Stimulated activated CD8-positive, alpha-beta memory T cell treated with anti-CD3 and anti-CD28 coated beads, Interleukin-4, amount 100 ng/mL, for 1 hour (primary cell): ENCODE results near the gene RBPJ.

ENCODE experiments used
- DNase-seq, 2 donors: peaks; one replicate each; pipeline ENCODE4 v3.0.0-alpha.2; 2020; ENCODE audit warnings: low read depth in 2 of 2, low spot score in 1 of 2

Gene RBPJ

DNA sequence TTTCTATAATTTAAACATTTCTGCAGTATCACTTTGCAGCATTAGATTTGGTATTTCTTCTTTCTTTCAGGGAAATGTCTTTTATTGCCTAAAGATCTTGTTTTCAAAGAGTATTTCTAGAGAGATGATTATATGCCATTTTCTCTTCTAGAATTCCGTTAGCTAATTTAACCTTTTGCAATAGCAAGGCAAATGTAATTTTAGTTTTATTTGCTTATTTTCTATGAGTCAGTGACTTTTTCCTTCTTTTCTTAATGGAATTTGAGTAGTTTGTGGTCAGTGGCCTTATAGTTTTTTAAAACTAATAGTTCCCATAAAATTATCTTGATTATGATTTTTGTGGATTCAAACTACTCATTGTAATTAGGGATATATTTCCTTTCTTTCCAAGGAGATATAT is 97.3 kb downstream of the RBPJ start:
- no peak for DNase-seq

DNA sequence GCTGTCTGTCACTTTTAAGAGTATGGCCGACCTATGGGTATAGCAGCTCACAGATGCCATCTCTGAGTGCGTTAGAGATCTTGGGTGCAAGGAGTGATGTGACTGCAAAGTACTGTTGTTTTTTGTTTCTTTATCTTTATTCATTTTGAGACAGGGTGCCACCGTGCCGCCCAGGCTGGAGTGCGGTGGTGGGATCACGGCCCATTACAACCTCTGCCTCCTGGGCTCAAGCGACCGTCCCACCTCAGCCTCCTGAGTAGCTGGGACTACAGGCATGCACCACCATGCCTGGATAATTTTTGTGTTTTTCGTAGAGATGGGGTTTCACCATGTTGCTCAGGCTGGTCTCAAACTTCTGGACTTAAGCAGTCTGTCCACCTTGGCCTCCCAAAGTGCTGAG is 98.0 kb downstream of the RBPJ start:
- DNase-seq = no peak

DNA sequence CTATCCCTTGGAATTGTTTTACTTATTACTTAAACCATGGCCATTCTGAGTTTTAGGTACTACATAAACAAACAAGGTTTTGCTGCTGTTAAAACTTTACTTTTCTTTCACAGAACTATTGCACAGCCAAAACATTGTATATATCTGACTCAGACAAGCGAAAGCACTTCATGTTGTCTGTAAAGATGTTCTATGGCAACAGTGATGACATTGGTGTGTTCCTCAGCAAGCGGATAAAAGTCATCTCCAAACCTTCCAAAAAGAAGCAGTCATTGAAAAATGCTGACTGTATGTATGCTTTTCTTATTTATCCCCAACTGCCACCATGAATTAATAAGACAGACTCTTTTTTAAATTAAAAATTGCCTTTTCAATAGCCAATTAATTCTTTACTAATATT is 99.6 kb downstream of the RBPJ start:
- DNase-seq = no peak

DNA sequence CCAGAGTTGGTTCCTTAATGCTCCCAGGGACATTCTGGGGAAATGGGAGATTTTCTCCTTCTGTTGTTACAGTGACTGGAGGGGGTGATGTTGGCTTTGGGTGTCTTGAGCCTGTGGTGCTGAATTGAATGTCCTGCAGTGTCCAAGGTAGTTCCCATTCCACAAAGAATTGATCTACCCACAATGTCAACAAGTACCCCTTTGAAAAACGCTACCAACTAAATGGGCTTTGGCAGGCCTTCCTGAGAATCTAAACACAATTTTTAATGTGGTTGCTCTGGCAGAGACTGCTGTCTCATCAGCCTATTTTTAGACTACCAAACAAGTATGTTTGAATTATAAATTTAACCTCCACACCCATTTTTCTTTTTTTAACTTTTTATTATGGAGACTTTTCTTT is 100.1 kb downstream of the RBPJ start:
- DNase-seq = no peak

DNA sequence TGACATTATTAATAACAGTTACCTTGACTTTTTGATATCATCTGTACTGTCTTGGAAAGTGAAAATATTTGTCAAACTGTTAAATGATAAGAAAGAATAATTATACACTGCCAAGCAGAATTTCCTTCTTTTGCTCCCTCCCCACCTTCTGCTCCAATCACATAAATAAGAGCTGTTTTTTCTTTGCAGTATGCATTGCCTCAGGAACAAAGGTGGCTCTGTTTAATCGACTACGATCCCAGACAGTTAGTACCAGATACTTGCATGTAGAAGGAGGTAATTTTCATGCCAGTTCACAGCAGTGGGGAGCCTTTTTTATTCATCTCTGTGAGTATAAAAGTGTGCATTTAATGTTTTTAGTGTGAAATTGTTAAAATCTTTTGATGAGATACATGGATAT is 103.3 kb downstream of the RBPJ start:
- no peak for DNase-seq

DNA sequence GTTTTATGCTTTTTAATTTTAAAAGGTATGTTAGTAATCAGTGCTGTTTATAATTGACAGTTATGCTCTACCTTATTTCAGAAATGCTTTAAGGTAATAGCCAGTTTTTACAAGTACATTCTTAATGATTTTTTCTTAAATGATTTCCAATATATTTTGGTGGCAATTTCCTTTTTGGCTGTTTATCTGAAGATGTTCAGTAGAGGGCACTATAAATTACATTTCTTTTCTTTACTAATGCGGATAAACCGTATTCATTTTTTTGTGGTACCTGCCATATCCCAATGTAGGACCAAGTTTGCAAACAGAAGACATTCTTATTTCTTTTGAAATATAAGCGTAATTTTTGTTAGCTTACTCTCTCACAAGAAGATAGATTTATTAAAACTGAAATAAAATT is 104.0 kb downstream of the RBPJ start:
- DNase-seq = no peak

DNA sequence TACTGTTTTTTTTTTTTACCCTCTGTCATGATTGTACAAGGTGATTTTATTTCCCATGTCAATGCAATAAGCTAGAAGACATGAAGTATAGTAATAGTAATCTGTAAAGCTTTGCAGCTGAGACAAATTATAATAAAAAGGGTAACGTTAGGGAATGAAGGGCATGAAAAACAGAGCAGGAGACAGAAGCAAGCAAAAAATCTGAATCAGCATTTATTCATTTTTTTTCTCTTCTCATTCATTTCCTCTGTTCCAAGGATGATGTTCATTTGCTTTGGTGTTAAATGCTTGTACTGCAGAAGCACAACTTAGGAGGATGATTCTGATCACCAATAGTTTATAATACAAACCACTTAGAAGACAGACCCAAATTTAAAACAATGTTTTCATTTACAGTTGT is 105.1 kb downstream of the RBPJ start:
- no peak for DNase-seq

DNA sequence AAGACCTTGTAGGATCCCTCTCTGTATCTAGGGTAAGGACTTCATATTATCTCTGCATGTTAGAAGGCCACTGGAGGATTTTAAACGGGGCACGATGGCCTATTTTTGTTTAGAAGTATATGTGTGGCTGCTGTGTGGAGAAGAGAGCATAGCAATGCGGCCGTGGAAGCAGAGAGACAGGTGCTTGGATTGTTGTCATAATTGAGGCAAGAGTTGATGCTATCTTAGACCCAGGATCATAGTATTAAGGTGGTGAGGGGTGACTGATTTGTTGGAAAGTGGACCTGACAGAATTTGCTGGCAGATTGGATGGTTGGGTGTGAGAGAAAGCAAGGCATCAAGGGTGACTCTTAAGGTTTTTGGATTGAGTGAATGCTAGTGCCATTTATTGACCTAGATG is 106.1 kb downstream of the RBPJ start:
- DNase-seq = no peak

DNA sequence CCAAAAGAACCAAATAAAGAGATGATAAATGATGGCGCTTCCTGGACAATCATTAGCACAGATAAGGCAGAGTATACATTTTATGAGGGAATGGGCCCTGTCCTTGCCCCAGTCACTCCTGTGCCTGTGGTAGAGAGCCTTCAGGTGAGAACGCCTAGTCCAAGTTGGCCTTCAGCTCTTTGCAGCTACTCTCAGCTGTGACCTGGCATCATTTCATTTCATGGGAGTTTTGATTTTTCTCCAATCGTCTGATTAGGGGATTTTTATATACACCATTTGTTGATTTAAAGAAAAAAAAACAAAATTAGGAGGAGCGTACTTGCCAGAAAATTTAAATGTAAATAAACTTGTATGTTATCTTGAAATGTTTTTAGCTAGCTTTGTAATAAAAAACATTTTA is 109.1 kb downstream of the RBPJ start:
- no peak for DNase-seq

DNA sequence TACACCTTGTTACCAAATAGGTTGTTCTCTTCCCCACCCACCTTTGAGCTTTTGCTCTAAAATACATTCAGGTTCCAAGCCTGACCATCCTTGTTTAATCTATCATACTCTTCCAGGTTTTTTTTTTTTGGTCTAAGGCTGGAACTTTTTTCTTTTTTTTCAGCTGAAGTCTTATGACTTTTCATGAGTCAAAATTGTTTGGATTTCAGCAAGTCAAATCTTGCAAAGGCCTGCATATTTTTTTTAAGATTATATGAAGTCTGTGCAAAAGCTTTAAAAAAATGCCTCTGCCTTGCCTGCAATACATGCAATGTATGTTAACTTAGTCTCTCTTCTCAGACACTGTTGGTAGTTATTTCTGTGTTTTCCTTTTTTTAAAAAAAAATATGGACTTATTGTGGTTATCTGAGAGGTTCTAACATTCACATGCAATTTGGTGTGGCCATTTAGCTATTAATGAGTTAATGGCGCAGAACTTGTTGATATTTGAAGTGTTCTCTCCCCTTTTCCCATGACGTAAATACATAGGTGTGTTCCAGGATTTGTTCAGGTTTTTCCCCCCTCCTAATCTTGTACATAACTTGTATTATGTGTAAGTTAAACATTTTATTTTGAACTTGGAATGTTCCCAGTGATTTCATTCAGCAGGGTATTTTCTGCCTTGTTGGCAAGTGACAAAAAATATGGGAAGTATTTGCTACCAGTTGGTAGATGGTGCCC is 110.8 kb downstream of the RBPJ start:
- no peak for DNase-seq

DNA sequence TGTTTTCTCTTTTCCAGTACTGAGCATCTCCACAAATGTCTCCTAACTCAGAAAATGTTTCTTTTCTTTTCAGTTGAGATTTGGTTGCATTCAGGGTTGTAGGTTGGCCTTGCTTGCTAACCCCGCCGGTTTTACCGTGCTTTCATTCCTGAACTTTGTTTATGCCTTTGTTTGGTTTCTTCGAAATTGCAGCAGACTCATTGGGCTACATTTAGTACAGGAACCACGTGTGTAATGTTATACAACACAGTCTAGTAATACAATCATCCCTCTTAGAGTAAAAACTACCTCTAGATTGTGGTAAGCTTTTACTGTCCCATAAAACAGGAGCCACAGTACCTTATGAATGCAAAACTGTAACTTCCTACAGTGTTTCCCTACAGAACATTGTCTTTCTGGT is 111.6 kb downstream of the RBPJ start:
- DNase-seq = no peak

DNA sequence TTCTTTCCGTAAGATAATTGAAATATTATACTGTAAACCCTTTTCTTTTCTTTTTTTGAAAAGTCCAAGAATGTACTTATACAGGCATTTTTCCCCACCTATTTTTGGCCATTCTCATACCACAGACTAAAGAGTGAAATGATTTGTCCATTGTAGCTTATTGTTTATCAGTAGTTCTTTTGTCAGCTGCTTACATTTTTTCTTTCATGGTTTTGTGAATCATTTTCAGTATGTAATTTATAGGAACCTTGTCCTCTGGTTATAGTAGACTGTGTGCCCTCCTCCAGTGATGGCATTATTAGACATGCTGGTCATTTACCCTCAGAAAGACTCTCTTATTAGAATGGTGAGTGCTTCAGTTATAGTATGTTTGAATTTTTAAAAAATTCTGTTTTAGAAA is 112.7 kb downstream of the RBPJ start:
- DNase-seq = no peak

DNA sequence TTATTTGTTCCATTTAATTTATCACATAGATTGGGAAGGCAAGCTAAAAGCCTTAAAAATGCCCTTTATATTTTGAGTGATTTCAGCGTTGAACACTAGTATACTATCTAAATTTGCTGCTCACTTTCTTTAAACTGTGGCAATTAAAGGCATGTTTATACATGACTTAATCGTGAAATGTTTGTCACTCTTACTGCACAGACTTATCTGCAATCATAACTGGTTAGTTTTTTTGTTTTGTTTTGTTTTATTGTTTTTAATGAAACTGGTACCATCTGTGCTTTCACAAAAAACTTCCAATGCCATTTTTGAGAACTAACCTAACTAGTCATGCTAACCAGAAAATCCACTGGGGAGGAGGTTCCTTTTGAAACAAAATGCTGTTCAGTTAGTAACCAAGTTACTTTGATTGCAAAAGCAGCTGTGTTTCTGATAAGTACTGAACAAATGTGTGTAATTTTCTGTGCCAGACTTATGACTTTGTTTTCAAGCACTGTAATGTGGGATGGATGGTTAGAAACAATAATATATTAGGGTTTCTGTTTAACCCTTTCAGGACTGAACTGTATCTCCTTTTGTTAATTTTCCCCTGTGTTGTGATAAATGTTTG is 113.3 kb downstream of the RBPJ start:
- no peak for DNase-seq

DNA sequence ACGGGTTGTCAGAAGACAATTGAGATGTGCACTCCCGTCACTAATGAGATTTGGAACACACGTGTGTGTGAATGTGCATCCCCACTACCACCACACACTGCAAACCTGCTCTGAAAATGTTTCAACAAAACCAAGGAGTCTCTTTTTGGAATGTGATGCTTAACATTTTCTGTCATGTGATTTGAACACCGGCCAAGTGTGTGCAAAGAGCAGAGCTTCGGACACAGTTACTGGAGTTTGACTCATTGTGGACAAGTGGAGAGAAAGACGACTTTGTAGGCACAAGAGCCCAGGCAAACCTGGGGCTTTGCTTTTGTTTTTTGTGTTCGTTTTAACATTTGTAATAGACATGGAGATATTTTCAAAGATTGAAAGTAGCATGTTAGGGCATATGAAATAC is 120.3 kb downstream of the RBPJ start:
- DNase-seq = no peak

DNA sequence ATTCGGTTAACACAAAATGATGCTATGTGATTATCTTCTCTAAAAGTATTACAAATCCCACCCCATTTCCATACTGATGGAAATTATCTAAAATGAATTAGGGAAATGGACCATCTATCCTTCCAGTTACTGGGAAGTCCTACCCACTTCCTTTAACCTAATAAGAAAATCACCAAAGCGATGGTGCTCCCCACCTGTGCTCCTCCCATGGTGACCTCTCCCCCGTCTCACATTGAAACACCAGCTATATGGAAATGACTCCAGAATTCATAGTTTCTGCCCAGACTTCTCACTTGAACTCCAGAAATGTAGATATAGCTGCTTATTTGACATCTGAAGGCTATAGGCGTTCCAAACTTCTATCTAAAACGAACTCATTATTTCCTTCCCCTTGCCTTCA is 121.0 kb downstream of the RBPJ start:
- no peak for DNase-seq

DNA sequence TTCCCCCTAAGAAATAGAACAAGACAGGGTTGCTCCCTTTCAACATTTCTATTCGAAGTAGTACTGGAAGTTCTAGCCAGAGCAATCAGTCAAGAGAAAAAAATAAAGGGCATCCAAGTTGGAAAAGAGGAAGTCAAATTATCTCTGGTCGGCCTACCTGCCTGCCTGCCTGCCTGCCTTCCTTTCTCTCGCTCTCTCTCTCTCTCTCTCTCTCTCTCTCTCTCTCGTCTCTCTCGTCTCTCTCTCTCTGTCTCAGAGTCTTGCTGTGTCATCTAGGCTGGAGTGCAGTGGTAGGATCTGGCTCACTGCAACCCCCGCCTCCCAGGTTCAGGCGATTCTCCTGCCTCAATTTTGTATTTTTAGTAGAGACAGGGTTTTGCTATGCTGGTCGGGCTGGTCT is 126.6 kb downstream of the RBPJ start:
- no peak for DNase-seq

DNA sequence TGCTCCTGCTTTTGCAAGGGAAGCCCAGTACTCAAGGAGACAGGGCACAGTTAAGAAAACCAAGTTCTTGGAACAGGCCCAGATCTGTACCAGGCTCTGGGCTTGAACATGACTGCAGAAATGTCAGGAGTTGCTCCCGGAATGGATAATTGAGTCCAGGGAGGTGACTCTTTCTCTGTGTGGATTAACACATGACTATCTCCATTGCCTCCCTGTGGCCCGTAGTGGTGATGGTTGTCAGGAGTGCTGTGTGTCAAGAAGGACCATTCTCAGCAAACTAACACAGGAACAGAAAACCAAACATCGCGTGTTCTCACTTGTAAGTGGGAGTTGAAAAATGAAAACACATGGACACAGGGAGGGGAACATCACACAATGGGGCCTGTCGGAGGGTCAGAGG is 129.6 kb downstream of the RBPJ start:
- DNase-seq = no peak

DNA sequence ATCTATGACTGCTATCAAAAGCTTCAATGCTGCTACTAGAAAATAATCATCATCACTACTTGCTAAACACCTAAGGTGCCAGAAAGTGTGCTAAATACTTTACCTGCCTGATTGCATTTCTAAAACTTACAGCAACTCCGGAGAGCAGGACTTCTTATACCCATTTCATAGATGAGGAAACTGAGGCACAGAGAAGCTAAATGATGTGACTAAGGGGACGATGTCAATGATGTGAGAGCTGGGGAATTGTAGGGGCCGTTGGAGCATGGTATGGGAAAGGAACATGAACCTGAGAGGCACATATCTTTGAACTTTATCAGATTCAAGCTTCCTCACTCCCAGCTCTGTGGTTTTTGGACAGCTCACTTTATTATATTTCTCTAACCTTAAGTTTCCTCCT is 130.8 kb downstream of the RBPJ start:
- DNase-seq = no peak

DNA sequence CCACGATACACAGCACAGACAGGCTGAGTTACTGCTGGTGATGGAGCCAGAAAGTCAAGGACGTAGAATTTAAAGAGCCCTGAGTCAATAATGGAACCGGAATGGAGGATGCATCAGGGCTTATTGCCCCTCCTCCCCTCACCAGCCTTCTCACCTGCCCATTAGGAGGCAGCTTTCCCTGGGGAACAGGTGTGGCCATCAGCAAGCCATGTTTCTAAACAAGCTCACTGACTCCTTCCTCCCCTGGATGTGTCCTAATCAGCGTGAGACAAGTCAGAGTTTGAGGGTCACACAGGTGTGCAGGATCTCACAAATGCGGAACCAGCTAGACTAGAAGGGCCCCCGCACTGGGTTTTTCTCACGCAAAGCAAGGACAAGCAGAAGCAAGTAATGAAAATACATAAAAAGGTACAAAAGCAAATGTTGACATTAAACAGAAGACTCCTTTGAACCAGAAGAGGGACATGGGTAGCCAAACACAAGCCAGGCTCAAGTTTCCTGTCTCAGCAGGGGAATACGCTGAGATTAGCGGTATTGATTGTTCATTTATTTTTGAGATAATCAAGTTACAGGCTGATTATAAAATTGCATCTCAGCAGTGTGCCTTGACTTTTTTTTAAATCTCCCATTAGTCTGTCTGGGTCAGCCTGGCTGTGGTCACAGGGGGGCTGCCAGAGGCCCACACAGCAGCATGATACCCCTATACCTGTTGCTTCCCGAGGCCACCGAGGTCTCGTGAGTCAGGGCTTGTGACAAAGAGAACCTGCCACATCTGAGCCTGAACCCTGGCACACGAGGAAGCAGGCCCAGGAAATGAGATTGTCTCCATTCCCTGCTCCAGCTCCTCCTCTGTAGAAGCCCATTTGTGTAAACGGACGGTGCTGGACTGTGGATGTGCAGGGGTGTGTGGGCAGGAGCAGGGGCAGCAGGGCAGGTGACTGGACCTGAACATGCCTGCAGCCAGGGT is 132.0 kb downstream of the RBPJ start:
- DNase-seq = no peak

DNA sequence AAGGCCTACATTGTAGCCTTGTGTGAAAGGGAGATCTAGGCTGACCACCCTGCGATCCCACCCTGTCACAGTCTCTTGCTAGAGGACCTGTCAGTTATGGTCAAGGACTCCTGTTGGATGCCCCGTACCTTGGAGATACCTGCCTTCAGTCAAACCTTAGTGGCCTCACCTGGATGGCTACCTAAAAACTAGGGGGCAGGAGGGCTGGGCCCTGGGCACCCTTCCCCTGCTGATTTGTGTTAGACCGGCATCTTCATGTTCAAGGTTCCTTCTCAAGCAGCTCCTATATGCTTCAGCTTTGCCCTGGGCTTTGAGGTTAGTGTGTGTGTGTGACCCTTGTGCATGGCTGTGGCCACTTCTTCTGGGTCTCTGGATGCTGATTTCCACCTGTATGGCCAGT is 134.1 kb downstream of the RBPJ start:
- DNase-seq = no peak

DNA sequence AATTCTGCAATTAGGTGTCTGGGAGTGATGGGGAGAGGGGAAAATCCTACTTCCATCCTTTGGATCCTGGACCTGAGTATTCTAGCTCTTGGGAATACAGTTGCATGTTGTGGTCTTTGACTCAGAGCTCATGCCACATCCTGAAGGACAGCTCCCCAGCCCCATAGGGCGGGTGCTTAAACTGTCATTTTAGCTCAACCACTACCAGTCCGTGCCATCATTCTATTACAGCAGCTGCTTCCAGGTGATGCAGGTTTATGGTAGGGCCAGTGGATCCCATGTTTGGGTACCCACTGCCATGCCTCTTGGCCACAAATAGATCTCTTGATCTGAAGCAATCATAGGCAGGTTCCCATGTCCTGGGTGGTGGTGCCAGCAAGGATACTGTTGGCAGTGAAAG is 134.8 kb downstream of the RBPJ start:
- no peak for DNase-seq

DNA sequence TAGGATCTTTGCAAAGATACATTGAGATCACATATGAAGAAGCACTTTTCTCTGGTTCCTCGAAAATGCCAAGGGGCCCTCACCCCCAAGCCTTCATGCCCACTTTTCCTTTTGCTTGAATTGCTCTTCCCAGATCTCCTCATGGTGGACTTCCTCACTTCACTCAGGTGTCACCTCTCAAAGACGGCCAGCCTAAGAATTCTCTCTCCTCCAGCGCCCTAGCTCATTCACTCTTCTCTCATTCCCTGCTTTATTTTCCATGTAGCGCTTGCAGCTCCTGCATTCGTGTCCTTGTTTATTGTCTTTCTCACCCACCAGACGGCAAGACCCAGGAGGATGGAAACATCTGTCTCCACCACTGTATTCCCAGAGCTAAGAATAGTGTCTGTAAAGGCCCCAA is 136.6 kb downstream of the RBPJ start:
- no peak for DNase-seq
